ENCODE measurements around the gene PACSIN1.

The PACSIN1 gene

DNA sequence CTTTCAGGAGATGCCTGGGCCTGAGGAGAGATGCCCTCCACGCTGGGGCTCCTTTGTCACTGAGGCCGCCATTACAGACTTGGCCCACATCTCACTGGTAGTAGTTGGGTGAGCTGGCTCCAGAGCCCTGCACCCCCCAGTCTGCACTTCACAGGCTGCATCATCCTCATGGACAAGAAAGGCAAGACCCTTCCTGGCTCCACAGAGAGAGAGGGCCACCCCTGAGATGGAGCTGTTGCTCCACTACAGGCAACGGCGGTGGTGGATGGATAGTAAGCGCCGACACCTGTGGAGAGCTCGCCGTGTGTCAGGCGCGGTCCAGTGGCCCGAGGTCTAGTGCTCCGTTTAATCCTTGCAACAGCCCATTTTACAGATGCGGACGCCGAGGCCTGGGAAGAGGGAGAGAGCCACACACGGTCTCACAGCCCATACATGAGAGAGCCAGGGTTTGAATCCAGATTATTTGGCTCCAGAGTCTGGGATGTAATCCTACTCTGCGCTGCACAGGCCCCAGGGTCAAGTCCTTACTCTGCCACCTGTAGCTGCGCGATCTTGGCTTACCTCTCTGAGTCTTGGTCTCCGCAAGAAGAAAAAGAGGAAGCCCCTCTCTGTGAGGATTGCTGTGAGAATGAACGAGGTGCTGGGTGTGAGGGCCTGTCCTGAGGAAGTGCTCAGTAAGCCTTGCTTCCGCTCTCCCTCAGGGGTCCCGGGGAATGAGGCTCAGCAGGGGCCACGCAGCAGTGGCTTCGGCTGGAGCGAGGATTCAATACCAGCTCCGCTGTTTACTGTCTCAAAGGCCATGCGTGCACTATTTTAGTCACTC, 55.8 kb downstream of the PACSIN1 start:
- Histone ChIP-seq H3K36me3 (ENCODE audit: control insufficient read depth in 1 of 2, insufficient read depth in 2 of 2, low read length in 2 of 2) (no peaks in the 10 kb centered on the region), H4K12ac (ENCODE audit: low read depth, low read length) (no peak overlapping the region), H3K4ac (ENCODE audit: low read depth, low read length) (no peak overlapping the region), H4K8ac (ENCODE audit: low read depth, low read length) (no peak overlapping the region), H2BK120ac (ENCODE audit: insufficient read depth, low read length, poor library complexity) (no peak overlapping the region), H3K9ac (ENCODE audit: low read length) (no peak overlapping the region), H3K79me1 (ENCODE audit: low read length) (no peaks in the 10 kb centered on the region), H2BK12ac (ENCODE audit: low read length) (no peak overlapping the region), H3K27ac (ENCODE audit: low read depth, low read length) (no peak overlapping the region), H3K14ac (ENCODE audit: low read length) (no peak overlapping the region), H3K9me3 (ENCODE audit: insufficient read depth, low read depth, low read length) (peaks cover 2% of the 10 kb centered on the region), H3K79me2 (ENCODE audit: control insufficient read depth, insufficient read depth, low read length, poor library complexity) (no peaks in the 10 kb centered on the region), H3K4me3 (ENCODE audit: low read depth, low read length) (no peak overlapping the region), H3K4me1 (ENCODE audit: control insufficient read depth in 1 of 2, insufficient read depth in 2 of 2, low read length in 2 of 2) (peaks cover 0 to 2% of the 10 kb centered on the region in 2 experiments), H3K27me3 (ENCODE audit: insufficient read depth, low read length) (no peaks in the 10 kb centered on the region), H2BK5ac (ENCODE audit: low read depth, low read length, poor library complexity) (no peak overlapping the region), H2AFZ (ENCODE audit: insufficient read depth, low read length, poor library complexity) (no peak overlapping the region), H3K4me2 (ENCODE audit: low read length) (no peak overlapping the region), H4K91ac (ENCODE audit: low read depth, low read length) (no peak overlapping the region), H2AK5ac (ENCODE audit: low read length) (no peak overlapping the region), H3K23ac (ENCODE audit: low read length) (no peak overlapping the region), H3K18ac (ENCODE audit: low read length) (no peak overlapping the region)
- no peak for DNase-seq
- no CpG with 5 or more reads among the region's 28 CpGs for WGBS (ENCODE audit: extremely low coverage, insufficient coverage, insufficient read length)

DNA sequence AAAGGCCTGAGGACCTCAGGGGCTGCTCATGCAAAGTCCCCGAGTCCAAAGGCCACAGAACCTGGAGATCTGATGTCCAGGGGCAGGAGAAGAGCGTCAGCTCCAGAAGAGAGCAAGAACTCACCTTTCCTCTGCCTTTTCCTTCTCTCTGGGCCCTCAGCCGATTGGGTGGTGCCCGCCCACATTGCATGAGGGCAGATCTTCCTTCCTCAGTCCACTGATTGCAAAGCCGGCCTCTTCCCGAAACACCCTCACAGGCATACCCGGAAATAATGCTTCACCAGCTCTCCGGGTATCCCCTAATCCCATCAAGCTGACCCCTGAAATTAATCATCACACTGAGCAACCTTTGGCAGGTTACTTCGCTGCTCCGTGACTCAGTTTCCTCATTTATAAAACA, 56.9 kb downstream of the PACSIN1 start:
- no peak overlapping the region for H3K14ac ChIP-seq (ENCODE audit: low read length)
- no peak overlapping the region for H2BK120ac ChIP-seq (ENCODE audit: insufficient read depth, low read length, poor library complexity)
- H2BK12ac ChIP-seq (ENCODE audit: low read length) = no peak overlapping the region
- H3K79me1 ChIP-seq (ENCODE audit: low read length) = no peaks in the 10 kb centered on the region
- H3K23ac ChIP-seq (ENCODE audit: low read length) = no peak overlapping the region
- H3K36me3 ChIP-seq (ENCODE audit: control insufficient read depth in 1 of 2, insufficient read depth in 2 of 2, low read length in 2 of 2) = no peaks in the 10 kb centered on the region
- no peak overlapping the region for H2BK5ac ChIP-seq (ENCODE audit: low read depth, low read length, poor library complexity)
- H2AK5ac ChIP-seq (ENCODE audit: low read length) = no peak overlapping the region
- H4K12ac ChIP-seq (ENCODE audit: low read depth, low read length) = no peak overlapping the region
- no peak overlapping the region for H4K8ac ChIP-seq (ENCODE audit: low read depth, low read length)
- H3K27me3 ChIP-seq (ENCODE audit: insufficient read depth, low read length) = no peaks in the 10 kb centered on the region
- no peak for DNase-seq
- no peak overlapping the region for H4K91ac ChIP-seq (ENCODE audit: low read depth, low read length)
- no peak overlapping the region for H3K4me2 ChIP-seq (ENCODE audit: low read length)
- no peak overlapping the region for H3K4ac ChIP-seq (ENCODE audit: low read depth, low read length)
- no peak overlapping the region for H3K9ac ChIP-seq (ENCODE audit: low read length)
- no peak overlapping the region for H3K18ac ChIP-seq (ENCODE audit: low read length)
- peaks cover 0 to 4% of the 10 kb centered on the region in 2 experiments for H3K4me1 ChIP-seq (ENCODE audit: control insufficient read depth in 1 of 2, insufficient read depth in 2 of 2, low read length in 2 of 2)
- no peak overlapping the region for H3K4me3 ChIP-seq (ENCODE audit: low read depth, low read length)
- no CpG with 5 or more reads among the region's 10 CpGs for WGBS (ENCODE audit: extremely low coverage, insufficient coverage, insufficient read length)
- no peak overlapping the region for H2AFZ ChIP-seq (ENCODE audit: insufficient read depth, low read length, poor library complexity)
- H3K9me3 ChIP-seq (ENCODE audit: insufficient read depth, low read depth, low read length) = peaks cover 2% of the 10 kb centered on the region
- no peak overlapping the region for H3K27ac ChIP-seq (ENCODE audit: low read depth, low read length)
- H3K79me2 ChIP-seq (ENCODE audit: control insufficient read depth, insufficient read depth, low read length, poor library complexity) = no peaks in the 10 kb centered on the region

DNA sequence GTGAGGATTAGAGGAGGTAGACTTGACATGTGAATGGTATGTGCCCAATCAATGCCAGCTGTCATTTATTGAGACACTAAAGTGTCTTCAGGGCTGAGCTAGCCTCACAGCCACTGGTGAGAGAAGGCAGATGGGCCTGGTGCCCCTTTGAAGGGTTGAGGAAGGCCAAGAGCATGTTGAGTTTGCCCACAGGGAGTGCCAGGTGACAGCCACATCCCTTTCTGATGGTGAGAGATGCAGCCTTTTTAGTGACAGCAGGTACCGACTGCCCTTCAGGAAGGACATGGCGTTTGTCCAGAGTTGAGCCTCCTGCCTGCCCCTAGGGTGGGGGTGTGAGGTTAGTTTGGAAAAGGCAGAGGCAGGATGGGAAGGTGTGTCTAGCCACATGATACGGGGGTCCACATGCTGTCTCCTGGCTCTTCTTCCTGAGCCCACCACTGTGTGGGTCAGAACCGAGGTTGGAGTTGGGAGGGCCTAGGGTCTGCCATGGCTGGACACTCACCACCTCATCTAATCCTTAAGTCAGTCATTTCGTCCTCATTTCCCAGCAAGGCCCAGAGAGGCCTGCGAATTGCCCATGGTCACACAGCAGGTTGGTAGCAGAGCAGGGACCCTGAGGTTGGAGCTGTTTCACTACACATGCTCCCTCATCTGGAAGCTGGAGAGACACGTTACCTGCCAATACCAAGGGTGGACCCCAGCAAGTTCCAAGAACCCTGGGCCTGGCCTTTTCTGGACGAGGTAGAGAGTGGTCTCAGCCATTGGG, 57.7 kb downstream of the PACSIN1 start:
- Histone ChIP-seq H3K23ac (ENCODE audit: low read length) (no peak overlapping the region), H2AFZ (ENCODE audit: insufficient read depth, low read length, poor library complexity) (no peak overlapping the region), H3K27ac (ENCODE audit: low read depth, low read length) (no peak overlapping the region), H3K27me3 (ENCODE audit: insufficient read depth, low read length) (no peaks in the 10 kb centered on the region), H4K91ac (ENCODE audit: low read depth, low read length) (no peak overlapping the region), H4K12ac (ENCODE audit: low read depth, low read length) (no peak overlapping the region), H3K79me2 (ENCODE audit: control insufficient read depth, insufficient read depth, low read length, poor library complexity) (no peaks in the 10 kb centered on the region), H3K18ac (ENCODE audit: low read length) (no peak overlapping the region), H3K79me1 (ENCODE audit: low read length) (no peaks in the 10 kb centered on the region), H3K9me3 (ENCODE audit: insufficient read depth, low read depth, low read length) (peaks cover 2% of the 10 kb centered on the region), H4K8ac (ENCODE audit: low read depth, low read length) (no peak overlapping the region), H3K36me3 (ENCODE audit: control insufficient read depth in 1 of 2, insufficient read depth in 2 of 2, low read length in 2 of 2) (no peaks in the 10 kb centered on the region), H3K4ac (ENCODE audit: low read depth, low read length) (no peak overlapping the region), H3K14ac (ENCODE audit: low read length) (no peak overlapping the region), H3K4me3 (ENCODE audit: low read depth, low read length) (no peak overlapping the region), H3K4me1 (ENCODE audit: control insufficient read depth in 1 of 2, insufficient read depth in 2 of 2, low read length in 2 of 2) (peaks cover 0 to 4% of the 10 kb centered on the region in 2 experiments), H2BK12ac (ENCODE audit: low read length) (no peak overlapping the region), H3K9ac (ENCODE audit: low read length) (no peak overlapping the region), H2AK5ac (ENCODE audit: low read length) (no peak overlapping the region), H3K4me2 (ENCODE audit: low read length) (no peak overlapping the region), H2BK5ac (ENCODE audit: low read depth, low read length, poor library complexity) (no peak overlapping the region), H2BK120ac (ENCODE audit: insufficient read depth, low read length, poor library complexity) (no peak overlapping the region)
- WGBS (ENCODE audit: extremely low coverage, insufficient coverage, insufficient read length) = no CpG with 5 or more reads among the region's 8 CpGs
- no peak for DNase-seq

- H4K91ac ChIP-seq (ENCODE audit: low read depth, low read length) = no peak overlapping the region
- H3K4ac ChIP-seq (ENCODE audit: low read depth, low read length) = no peak overlapping the region
- peaks cover 0 to 4% of the 10 kb centered on the region in 2 experiments for H3K4me1 ChIP-seq (ENCODE audit: control insufficient read depth in 1 of 2, insufficient read depth in 2 of 2, low read length in 2 of 2)
- no peak overlapping the region for H3K23ac ChIP-seq (ENCODE audit: low read length)
- H2BK12ac ChIP-seq (ENCODE audit: low read length) = no peak overlapping the region
- H2AK5ac ChIP-seq (ENCODE audit: low read length) = no peak overlapping the region
- no peaks in the 10 kb centered on the region for H3K79me1 ChIP-seq (ENCODE audit: low read length)
- DNase-seq = no peak
- H3K27me3 ChIP-seq (ENCODE audit: insufficient read depth, low read length) = no peaks in the 10 kb centered on the region
- no peak overlapping the region for H2BK5ac ChIP-seq (ENCODE audit: low read depth, low read length, poor library complexity)
- H3K4me2 ChIP-seq (ENCODE audit: low read length) = no peak overlapping the region
- no peak overlapping the region for H3K4me3 ChIP-seq (ENCODE audit: low read depth, low read length)
- H3K9ac ChIP-seq (ENCODE audit: low read length) = no peak overlapping the region
- H3K9me3 ChIP-seq (ENCODE audit: insufficient read depth, low read depth, low read length) = peaks cover 4% of the 10 kb centered on the region
- no peaks in the 10 kb centered on the region for H3K36me3 ChIP-seq (ENCODE audit: control insufficient read depth in 1 of 2, insufficient read depth in 2 of 2, low read length in 2 of 2)
- H3K18ac ChIP-seq (ENCODE audit: low read length) = no peak overlapping the region
- no peaks in the 10 kb centered on the region for H3K79me2 ChIP-seq (ENCODE audit: control insufficient read depth, insufficient read depth, low read length, poor library complexity)
- no peak overlapping the region for H3K14ac ChIP-seq (ENCODE audit: low read length)
- H4K8ac ChIP-seq (ENCODE audit: low read depth, low read length) = no peak overlapping the region
- H2BK120ac ChIP-seq (ENCODE audit: insufficient read depth, low read length, poor library complexity) = no peak overlapping the region
- WGBS (ENCODE audit: extremely low coverage, insufficient coverage, insufficient read length) = no CpG with 5 or more reads among the region's 5 CpGs
- no peak overlapping the region for H2AFZ ChIP-seq (ENCODE audit: insufficient read depth, low read length, poor library complexity)
- H4K12ac ChIP-seq (ENCODE audit: low read depth, low read length) = no peak overlapping the region
- no peak overlapping the region for H3K27ac ChIP-seq (ENCODE audit: low read depth, low read length)
These were observed 58.6 kb downstream of the PACSIN1 start for GRCh38 chr6:34524499-34524898.

All from trophoblast cell (in vitro differentiated cells and primary cell).